Cerebellar nuclear complex (tissue), 1 donor: Measurements from ENCODE around the gene AP2M1.

ENCODE experiments used
- DNase-seq, 2 experiments: peaks; one replicate each; lab custom pipeline; 2025; lab: John Stamatoyannopoulos, UW

The AP2M1 gene

DNA sequence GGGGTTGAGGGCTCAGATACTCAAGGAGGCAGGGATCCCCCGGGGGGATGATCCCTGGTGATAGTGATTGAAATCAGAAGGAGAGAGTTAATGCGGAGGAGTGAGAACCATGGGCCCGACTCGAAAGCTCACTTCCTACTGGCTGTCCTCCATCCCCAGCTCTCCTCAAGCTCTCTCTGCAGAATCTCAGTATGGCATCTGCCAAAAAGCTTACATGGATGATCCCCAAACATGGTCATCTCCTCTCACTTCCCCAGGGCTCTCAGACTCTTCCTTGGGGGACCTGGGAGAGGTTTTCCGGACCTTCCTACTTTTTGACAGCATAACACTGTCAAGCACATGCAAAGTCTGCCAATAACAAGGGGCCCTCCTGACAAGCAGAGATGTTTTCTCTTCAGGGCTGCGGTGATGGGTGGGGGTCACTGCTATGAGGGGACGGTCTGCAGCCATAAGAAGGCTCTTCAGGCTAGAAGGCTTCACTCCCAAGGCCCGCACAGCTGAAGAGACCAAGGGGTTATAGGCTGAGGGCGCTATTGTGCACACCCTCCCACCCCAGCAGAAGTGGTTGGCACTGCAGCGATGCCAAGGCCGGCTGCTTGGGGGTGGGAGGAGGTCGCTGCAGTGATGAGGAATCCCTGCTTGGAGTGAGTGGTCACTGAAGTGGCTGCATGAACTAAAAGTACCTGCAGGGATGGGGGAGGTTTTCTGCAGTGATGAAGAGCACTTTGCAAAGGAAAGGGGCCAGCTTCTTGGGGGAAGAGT is 53.9 kb downstream of the AP2M1 start:
- DNase-seq = no peak

DNA sequence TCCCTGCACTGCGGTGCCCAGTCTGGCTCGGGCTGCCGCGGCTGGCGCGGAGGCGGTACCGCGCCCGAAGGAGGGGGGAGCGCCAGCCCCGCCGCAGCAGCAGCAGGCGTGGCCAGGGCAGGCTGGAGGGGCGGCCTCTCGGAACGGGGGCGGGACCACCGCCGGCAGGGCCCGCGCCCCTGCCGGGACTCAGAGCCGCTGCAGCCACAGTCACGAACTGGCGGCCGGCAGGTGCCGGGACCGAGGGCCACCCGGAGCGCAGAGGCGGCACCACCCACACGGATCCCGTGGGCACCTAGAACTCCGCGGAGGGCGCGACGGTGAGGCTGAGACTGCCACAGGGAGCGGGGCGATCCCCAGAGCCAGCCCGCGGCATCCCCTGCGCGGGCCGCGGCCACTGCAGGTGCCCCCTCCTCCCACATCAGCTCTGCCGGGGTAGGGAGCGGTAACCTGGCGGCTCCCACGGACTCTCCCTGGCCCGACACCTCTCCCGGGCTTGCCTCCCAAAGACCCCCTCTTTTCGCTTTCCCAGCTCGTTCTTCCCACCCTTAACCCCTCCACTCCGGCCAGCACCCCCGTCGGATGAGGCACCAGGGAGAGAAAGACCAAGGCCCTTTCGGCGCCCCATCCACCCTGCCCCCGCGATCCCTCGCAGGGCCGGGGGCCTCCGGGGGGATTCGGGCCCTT is 54.9 kb downstream of the AP2M1 start, which contains the start of gene VWA5B2:
VWA5B2 (plus strand) TSS at position 192 of the 687 bp plus-strand sequence. CDS start 944 bp downstream, outside the sequence.
- DNase-seq = no peak

DNA sequence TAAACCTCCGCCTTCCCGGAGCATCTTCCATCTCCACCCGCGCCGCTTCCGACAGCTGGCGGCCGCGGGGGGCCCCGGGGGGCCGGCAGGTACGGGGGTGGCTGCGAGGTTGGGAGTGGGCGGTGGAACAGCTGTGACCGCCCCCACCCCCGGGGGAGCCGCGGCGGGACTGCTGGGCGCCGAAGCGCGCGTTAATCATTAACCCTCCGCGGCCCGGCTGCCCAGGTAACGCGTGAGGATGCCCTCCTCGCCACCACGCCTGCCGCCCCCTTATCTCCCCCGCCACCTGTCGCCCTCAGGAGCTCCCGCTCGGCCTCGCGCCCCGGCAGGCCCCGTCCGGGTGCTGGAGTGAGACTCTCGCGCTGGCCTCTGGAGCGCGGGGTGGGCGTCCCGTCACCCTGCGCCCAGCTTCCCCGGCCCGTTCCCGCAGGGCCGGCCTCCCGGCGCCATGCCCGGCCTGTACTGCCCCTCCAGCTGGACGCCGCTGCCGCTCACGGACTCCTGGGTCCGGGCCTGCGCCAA is 55.5 kb downstream of the AP2M1 start:
- DNase-seq = no peak

DNA sequence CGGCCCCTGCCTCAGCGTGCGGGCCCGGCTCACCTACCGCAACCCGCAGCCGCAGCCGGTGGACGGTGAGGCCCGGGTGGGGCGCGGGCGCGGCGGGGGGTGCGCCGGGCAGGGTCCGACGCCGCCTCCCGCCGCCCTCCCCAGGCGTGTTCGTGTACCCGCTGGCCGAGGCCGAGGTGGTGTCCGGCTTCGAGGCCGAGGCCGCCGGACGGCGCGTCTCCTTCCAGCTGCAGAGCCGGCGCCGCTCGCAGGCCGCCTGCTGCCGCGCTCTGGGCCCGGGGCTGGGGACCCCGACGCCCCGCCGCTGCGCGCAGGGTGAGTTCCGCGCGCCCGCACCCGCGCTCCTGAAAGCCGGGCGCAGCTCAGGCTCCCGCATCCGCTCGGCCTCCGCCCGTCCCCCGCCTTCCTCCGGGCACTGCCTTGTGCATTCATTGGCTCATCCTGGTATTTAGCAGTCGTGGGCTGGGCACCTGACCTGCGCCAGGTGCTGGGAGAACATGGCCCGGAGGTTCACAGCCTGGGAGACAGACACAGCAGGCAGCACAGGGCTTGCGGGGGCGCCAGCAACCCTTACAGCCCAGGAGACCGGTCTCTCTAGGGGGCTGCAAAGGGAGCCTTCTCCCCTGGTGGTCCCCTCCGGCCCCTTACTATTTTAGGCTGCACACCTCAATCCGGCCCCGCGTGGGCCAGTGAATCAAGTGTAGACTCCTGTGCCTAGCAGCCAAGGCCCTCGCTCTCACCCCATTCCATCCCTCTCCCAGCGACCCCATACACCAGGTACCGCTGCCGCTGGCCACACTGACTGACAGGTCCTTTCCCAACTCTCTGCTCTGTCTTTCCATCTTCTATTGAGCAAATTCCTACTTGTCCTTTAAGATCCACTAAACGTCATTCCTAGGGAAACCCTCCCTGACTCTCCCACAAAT is 56.2 kb downstream of the AP2M1 start:
- DNase-seq = peak; percentile 10 to 56

DNA sequence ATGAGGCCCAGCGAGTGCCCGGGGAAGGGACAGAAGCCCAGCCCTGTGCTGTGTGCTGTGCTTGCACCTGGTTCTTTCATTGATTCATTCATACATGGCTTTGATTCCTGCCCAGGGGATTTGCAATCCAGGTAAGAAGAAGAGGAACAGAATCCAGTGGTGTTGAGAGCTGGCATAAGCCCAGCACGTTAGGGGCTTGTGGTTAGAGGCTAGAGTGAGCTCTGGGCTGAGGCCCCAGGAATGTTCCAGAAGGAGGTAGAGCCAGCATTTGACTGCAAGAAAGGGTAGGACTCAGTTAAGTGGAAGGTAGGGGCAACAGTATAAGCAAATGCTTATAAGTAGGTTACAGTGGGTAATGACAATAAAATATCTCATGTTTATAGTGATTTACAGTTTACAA is 57.0 kb downstream of the AP2M1 start:
- DNase-seq = no peak

DNA sequence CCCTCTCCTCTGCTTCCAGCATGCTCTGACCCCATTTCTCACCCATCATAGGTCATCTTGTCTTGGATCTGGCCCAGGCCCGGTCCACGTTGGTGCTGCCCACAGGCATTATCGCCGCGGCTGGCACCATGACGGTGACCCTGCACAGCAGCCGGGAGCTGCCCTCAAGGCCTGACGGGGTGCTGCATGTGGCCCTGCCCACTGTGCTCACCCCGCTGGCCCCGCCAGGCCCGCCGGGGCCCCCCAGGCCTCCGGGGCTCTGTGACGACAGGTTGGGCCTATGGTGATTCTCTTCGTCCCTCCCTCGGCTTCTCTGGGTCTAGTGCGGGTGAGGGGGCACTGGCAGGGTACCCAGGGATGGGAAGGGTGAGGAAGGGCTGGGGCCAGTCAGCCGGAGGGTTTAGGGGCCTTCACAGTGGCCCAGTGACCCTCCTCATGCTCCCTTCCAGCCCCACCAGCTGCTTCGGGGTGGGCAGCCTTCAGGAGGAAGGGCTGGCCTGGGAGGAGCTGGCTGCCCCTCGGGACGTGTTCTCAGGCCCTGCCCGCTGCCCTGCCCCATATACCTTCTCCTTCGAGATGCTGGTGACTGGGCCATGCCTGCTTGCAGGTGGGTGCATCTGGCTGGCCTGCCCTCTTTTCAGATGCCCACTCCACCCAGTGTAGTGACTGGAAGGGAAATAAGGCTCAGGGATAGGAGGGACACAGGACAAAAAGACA is 58.6 kb downstream of the AP2M1 start:
- no peak for DNase-seq
